Mucosa of rectum (tissue), 2 donors: ENCODE measurements around the gene HMGCLL1.

Experiments used
- H3K27ac ChIP-seq, 2 donors: one replicate each; pipeline ENCODE4 v1.7.0; 2013; ENCODE audit warnings: inconsistent platforms in 2 of 2, low read depth in 2 of 2, low read length in 2 of 2
- H3K27me3 ChIP-seq, 2 donors: one replicate each; pipeline ENCODE4 v1.7.0; 2013; ENCODE audit warnings: low read length in 2 of 2; ENCODE audit not compliant: control insufficient read depth in 2 of 2, insufficient read depth in 2 of 2
- H3K36me3 ChIP-seq, 2 donors: one replicate each; pipeline ENCODE4 v1.7.0; 2013; ENCODE audit warnings: low read length in 2 of 2; ENCODE audit not compliant: control insufficient read depth in 2 of 2, insufficient read depth in 2 of 2
- H3K4me1 ChIP-seq, 2 donors: one replicate each; pipeline ENCODE4 v1.7.0; 2013; ENCODE audit warnings: low read length in 2 of 2, mild to moderate bottlenecking in 1 of 2; ENCODE audit not compliant: control insufficient read depth in 2 of 2, insufficient read depth in 2 of 2
- H3K4me3 ChIP-seq, 2 donors: one replicate each; pipeline ENCODE4 v1.7.0; 2013; ENCODE audit warnings: low read length in 2 of 2
- H3K9ac ChIP-seq, 2 donors: one replicate each; pipeline ENCODE4 v1.7.0; 2013; ENCODE audit warnings: low read length in 2 of 2, low read depth in 1 of 2, mild to moderate bottlenecking in 1 of 2
- H3K9me3 ChIP-seq, 2 donors: one replicate each; pipeline ENCODE4 v1.7.0; 2013; ENCODE audit warnings: low read length in 2 of 2; ENCODE audit not compliant: control insufficient read depth in 2 of 2
- donor health status: healthy.
- donor health status: Normal muscosa, but diverticular disease.

The HMGCLL1 gene

GRCh38 chr6:55449225-55449624 is 129.8 kb downstream of the HMGCLL1 start:
- Histone ChIP-seq H3K9me3 (no peaks in the 10 kb centered on the region), H3K4me3 (no peak overlapping the region), H3K27ac (no peak overlapping the region)

GRCh38 chr6:55448451-55448850 is 130.5 kb downstream of the HMGCLL1 start:
- Histone ChIP-seq H3K27me3 (no peaks in the 10 kb centered on the region), H3K4me3 (no peak overlapping the region), H3K4me1 (no peaks in the 10 kb centered on the region), H3K9ac (no peak overlapping the region), H3K36me3 (no peaks in the 10 kb centered on the region), H3K27ac (no peak overlapping the region), H3K9me3 (no peaks in the 10 kb centered on the region)

More at GRCh38 chr6:55449225-55449624, 129.8 kb downstream of the HMGCLL1 start:
- Histone ChIP-seq H3K9ac (no peak overlapping the region), H3K27me3 (no peaks in the 10 kb centered on the region), H3K36me3 (no peaks in the 10 kb centered on the region), H3K4me1 (no peaks in the 10 kb centered on the region)

- Histone ChIP-seq H3K36me3 (no peaks in the 10 kb centered on the region), H3K27me3 (no peaks in the 10 kb centered on the region), H3K4me1 (no peaks in the 10 kb centered on the region), H3K9ac (no peak overlapping the region), H3K9me3 (no peaks in the 10 kb centered on the region), H3K27ac (no peak overlapping the region), H3K4me3 (no peak overlapping the region)
These were observed 131.1 kb downstream of the HMGCLL1 start for GRCh38 chr6:55447891-55448290.

GRCh38 chr6:55445648-55446204 is 133.3 kb downstream of the HMGCLL1 start:
- Histone ChIP-seq H3K36me3 (no peaks in the 10 kb centered on the region), H3K4me1 (no peaks in the 10 kb centered on the region), H3K9ac (no peak overlapping the region), H3K27ac (no peak overlapping the region), H3K9me3 (no peaks in the 10 kb centered on the region), H3K4me3 (no peak overlapping the region), H3K27me3 (no peaks in the 10 kb centered on the region)

GRCh38 chr6:55443238-55444134 is 135.5 kb downstream of the HMGCLL1 start:
- Histone ChIP-seq H3K9ac (no peak overlapping the region), H3K27me3 (no peaks in the 10 kb centered on the region)

GRCh38 chr6:55438203-55438602 is 140.8 kb downstream of the HMGCLL1 start:
- no peaks in the 10 kb centered on the region for H3K9me3 ChIP-seq

More at GRCh38 chr6:55443238-55444134, 135.5 kb downstream of the HMGCLL1 start:
- no peaks in the 10 kb centered on the region for H3K4me1 ChIP-seq
- H3K36me3 ChIP-seq: no peaks in the 10 kb centered on the region
- no peaks in the 10 kb centered on the region for H3K9me3 ChIP-seq
- no peak overlapping the region for H3K4me3 ChIP-seq
- no peak overlapping the region for H3K27ac ChIP-seq

GRCh38 chr6:55437141-55437540 is 141.9 kb downstream of the HMGCLL1 start:
- Histone ChIP-seq H3K4me3 (no peak overlapping the region), H3K27me3 (no peaks in the 10 kb centered on the region), H3K36me3 (no peaks in the 10 kb centered on the region), H3K9me3 (no peaks in the 10 kb centered on the region), H3K9ac (no peak overlapping the region), H3K4me1 (no peaks in the 10 kb centered on the region), H3K27ac (no peak overlapping the region)

More at GRCh38 chr6:55438203-55438602, 140.8 kb downstream of the HMGCLL1 start:
- Histone ChIP-seq H3K36me3 (no peaks in the 10 kb centered on the region), H3K27me3 (no peaks in the 10 kb centered on the region), H3K27ac (no peak overlapping the region), H3K4me3 (no peak overlapping the region), H3K4me1 (no peaks in the 10 kb centered on the region), H3K9ac (no peak overlapping the region)

GRCh38 chr6:55433446-55434130 is 145.4 kb downstream of the HMGCLL1 start:
- no peak overlapping the region for H3K9ac ChIP-seq
- no peaks in the 10 kb centered on the region for H3K9me3 ChIP-seq
- no peaks in the 10 kb centered on the region for H3K27me3 ChIP-seq
- no peaks in the 10 kb centered on the region for H3K36me3 ChIP-seq
- H3K4me3 ChIP-seq: no peak overlapping the region
- H3K27ac ChIP-seq: no peak overlapping the region
- H3K4me1 ChIP-seq: no peaks in the 10 kb centered on the region

- Histone ChIP-seq H3K9me3 (no peaks in the 10 kb centered on the region), H3K4me1 (no peaks in the 10 kb centered on the region), H3K36me3 (no peaks in the 10 kb centered on the region), H3K27ac (no peak overlapping the region), H3K27me3 (no peaks in the 10 kb centered on the region), H3K4me3 (no peak overlapping the region), H3K9ac (no peak overlapping the region)
These were observed 155.1 kb downstream of the HMGCLL1 start for GRCh38 chr6:55423933-55424332.

GRCh38 chr6:55410674-55411073 is 168.3 kb downstream of the HMGCLL1 start:
- no peaks in the 10 kb centered on the region for H3K4me1 ChIP-seq
- no peaks in the 10 kb centered on the region for H3K36me3 ChIP-seq
- H3K4me3 ChIP-seq: no peak overlapping the region
- H3K27ac ChIP-seq: no peak overlapping the region
- H3K27me3 ChIP-seq: no peaks in the 10 kb centered on the region
- H3K9me3 ChIP-seq: no peaks in the 10 kb centered on the region
- no peak overlapping the region for H3K9ac ChIP-seq
